MM.1S (cell line): Measurements from ENCODE around the gene CPA3.

Experiments
- DNase-seq: peaks from one replicate; pipeline ENCODE4 v3.0.0-alpha.2; 2015
- H2AFZ ChIP-seq: fragments of 300-600 bp; sonication (generic); 2 replicates; pipeline ENCODE4 v1.6.0; 2016; ENCODE audit warnings: antibody characterized with exemption, low read length
- H3F3A ChIP-seq: fragments of 300-600 bp; sonication (generic); 2 replicates; pipeline ENCODE4 v1.6.1; 2016; ENCODE audit warnings: mild to moderate bottlenecking, antibody characterized with exemption, low read length, moderate library complexity, mixed read lengths; ENCODE audit not compliant: insufficient read depth
- H3K27ac ChIP-seq: fragments of 300-600 bp; sonication (generic); 2 replicates; pipeline ENCODE4 v1.5.1; 2016; ENCODE audit warnings: mild to moderate bottlenecking, low read length
- H3K27me3 ChIP-seq: fragments of 300-600 bp; sonication (generic); replicated peaks from 2 replicates; pipeline ENCODE4 v1.6.0; 2016; ENCODE audit warnings: low read length; ENCODE audit not compliant: insufficient read depth
- H3K36me3 ChIP-seq: fragments of 300-600 bp; sonication (generic); replicated peaks from 2 replicates; pipeline ENCODE4 v1.6.1; 2016; ENCODE audit warnings: mild to moderate bottlenecking, low read length, mixed read lengths; ENCODE audit not compliant: insufficient read depth
- H3K4me1 ChIP-seq: fragments of 300-600 bp; sonication (generic); 2 replicates; pipeline ENCODE4 v1.6.1; 2016; ENCODE audit warnings: low read length, mixed read lengths
- H3K4me2 ChIP-seq: fragments of 300-600 bp; sonication (generic); 2 replicates; pipeline ENCODE4 v1.6.0; 2016; ENCODE audit warnings: low read depth, low read length
- H3K4me3 ChIP-seq: fragments of 300-600 bp; sonication (generic); 2 replicates; pipeline ENCODE4 v1.5.1; 2016; ENCODE audit warnings: low read length, mixed read lengths
- H3K79me2 ChIP-seq: fragments of 300-600 bp; sonication (generic); 2 replicates; pipeline ENCODE4 v1.6.1; 2016; ENCODE audit warnings: mixed run types, low read length, mixed read lengths
- H3K9ac ChIP-seq: fragments of 300-600 bp; sonication (generic); 2 replicates; pipeline ENCODE4 v1.6.1; 2016; ENCODE audit warnings: low read length, mixed read lengths
- H3K9me2 ChIP-seq: fragments of 300-600 bp; sonication (generic); replicated peaks from 2 replicates; pipeline ENCODE4 v1.6.1; 2016; ENCODE audit warnings: mild to moderate bottlenecking, low read length, mixed read lengths; ENCODE audit not compliant: insufficient read depth
- H3K9me3 ChIP-seq: fragments of 300-600 bp; sonication (generic); replicated peaks from 2 replicates; pipeline ENCODE4 v1.6.1; 2016; ENCODE audit warnings: mild to moderate bottlenecking, low read length, mixed read lengths; ENCODE audit not compliant: insufficient read depth
- H4K20me1 ChIP-seq: fragments of 300-600 bp; sonication (generic); 2 replicates; pipeline ENCODE4 v1.6.1; 2016; ENCODE audit warnings: mild to moderate bottlenecking, low read length, moderate library complexity, mixed read lengths; ENCODE audit not compliant: insufficient read depth
- CTCF ChIP-seq: fragments of 300-600 bp; sonication (generic); IDR thresholded peaks from 2 replicates; pipeline ENCODE4 v1.5.1; 2016; ENCODE audit warnings: antibody characterized with exemption, low read length, mixed read lengths
- EZH2 ChIP-seq: fragments of 300-600 bp; sonication (generic); optimal IDR thresholded peaks from 2 replicates; pipeline ENCODE3; 2017; ENCODE audit warnings: low read depth, mild to moderate bottlenecking, antibody characterized with exemption, low read length, mixed read lengths
- EZH2phosphoT487 ChIP-seq: fragments of 300-600 bp; sonication (generic); IDR thresholded peaks from 2 replicates; pipeline ENCODE4 v1.6.1; 2018; ENCODE audit warnings: antibody characterized with exemption, low read length

The CPA3 gene

GRCh38 chr3:148863297-148863696 lies 1.8 kb upstream of the CPA3 start:
- Histone ChIP-seq H3K4me1 (no peaks in the 10 kb centered on the region), H3F3A (no peaks in the 10 kb centered on the region), H3K27ac (no peak overlapping the region), H3K4me2 (no peak overlapping the region), H3K9me3 (no peaks in the 10 kb centered on the region), H4K20me1 (no peaks in the 10 kb centered on the region), H3K9me2 (no peaks in the 10 kb centered on the region), H3K36me3 (no peaks in the 10 kb centered on the region), H3K79me2 (no peaks in the 10 kb centered on the region), H3K27me3 (no peaks in the 10 kb centered on the region), H3K4me3 (no peak overlapping the region), H2AFZ (no peak overlapping the region), H3K9ac (no peak overlapping the region)
- no peak for DNase-seq
- TF ChIP-seq EZH2phosphoT487: no peak
- no peak for TF ChIP-seq CTCF
- no peak for TF ChIP-seq EZH2

GRCh38 chr3:148863814-148864213 lies 1.3 kb upstream of the CPA3 start:
- Histone ChIP-seq H3K4me1 (no peaks in the 10 kb centered on the region), H3K9me2 (no peaks in the 10 kb centered on the region), H3K9ac (no peak overlapping the region), H3K4me2 (no peak overlapping the region), H2AFZ (no peak overlapping the region), H3K27ac (no peak overlapping the region), H3K79me2 (no peaks in the 10 kb centered on the region), H3K36me3 (no peaks in the 10 kb centered on the region), H3K27me3 (no peaks in the 10 kb centered on the region), H3K9me3 (no peaks in the 10 kb centered on the region), H4K20me1 (no peaks in the 10 kb centered on the region), H3K4me3 (no peak overlapping the region), H3F3A (no peaks in the 10 kb centered on the region)
- TF ChIP-seq EZH2: no peak
- TF ChIP-seq EZH2phosphoT487: no peak
- TF ChIP-seq CTCF: no peak
- no peak for DNase-seq

GRCh38 chr3:148866261-148866660 lies 1.2 kb downstream of the CPA3 start:
- Histone ChIP-seq H3K9me2 (no peaks in the 10 kb centered on the region), H3K9ac (no peak overlapping the region), H3K79me2 (no peaks in the 10 kb centered on the region), H3F3A (no peaks in the 10 kb centered on the region), H2AFZ (no peak overlapping the region), H3K36me3 (no peaks in the 10 kb centered on the region), H3K4me1 (no peaks in the 10 kb centered on the region), H3K4me2 (no peak overlapping the region), H3K4me3 (no peak overlapping the region), H4K20me1 (no peaks in the 10 kb centered on the region), H3K27me3 (no peaks in the 10 kb centered on the region), H3K27ac (no peak overlapping the region), H3K9me3 (no peaks in the 10 kb centered on the region)
- TF ChIP-seq EZH2phosphoT487 (no peak), CTCF (no peak), EZH2 (no peak)
- DNase-seq: no peak
